Brain microvascular endothelial cell (primary cell): ENCODE results near the gene ADCY3.
"Not testable (repeated sequence)": the region's sequence is repeated elsewhere in the genome, so short reads cannot be mapped to it uniquely, and the experiment has no call there.

ENCODE experiments used
- DNase-seq: peaks from one replicate; pipeline ENCODE4 v3.0.0-alpha.2; 2020
- H3K27ac ChIP-seq: fragments of 250-450 bp; sonication (Bioruptor Pico); 2 replicates; pipeline ENCODE4 v1.5.1; 2020; ENCODE audit warnings: mild to moderate bottlenecking, moderate library complexity
- H3K27me3 ChIP-seq: fragments of 250-450 bp; sonication (Bioruptor Pico); replicated peaks from 2 replicates; pipeline ENCODE4 v1.5.1; 2020; ENCODE audit warnings: mild to moderate bottlenecking
- H3K36me3 ChIP-seq: fragments of 250-450 bp; sonication (Bioruptor Pico); replicated peaks from 2 replicates; pipeline ENCODE4 v1.5.1; 2020; ENCODE audit warnings: mild to moderate bottlenecking
- H3K4me3 ChIP-seq: 2 replicates; pipeline ENCODE4 v1.5.1; 2011; ENCODE audit warnings: low read depth, mild to moderate bottlenecking, control low read depth, low read length, moderate library complexity
- in situ Hi-C: cut with HindIII; loops from 2 replicates; pipeline ENCODE4 v1.10.0; 2017; ENCODE audit warnings: low sequenced_read_pairs, low pct_ligation_motif_present
- TF ChIP-seq, protein P1 (sequence below): IDR thresholded peaks from 2 replicates; pipeline ENCODE4 v1.5.1; 2011; ENCODE audit warnings: low read depth, mild to moderate bottlenecking, moderate library complexity, low read length, control low read depth, inconsistent platforms; ENCODE audit errors: missing control alignments

Gene ADCY3

DNA sequence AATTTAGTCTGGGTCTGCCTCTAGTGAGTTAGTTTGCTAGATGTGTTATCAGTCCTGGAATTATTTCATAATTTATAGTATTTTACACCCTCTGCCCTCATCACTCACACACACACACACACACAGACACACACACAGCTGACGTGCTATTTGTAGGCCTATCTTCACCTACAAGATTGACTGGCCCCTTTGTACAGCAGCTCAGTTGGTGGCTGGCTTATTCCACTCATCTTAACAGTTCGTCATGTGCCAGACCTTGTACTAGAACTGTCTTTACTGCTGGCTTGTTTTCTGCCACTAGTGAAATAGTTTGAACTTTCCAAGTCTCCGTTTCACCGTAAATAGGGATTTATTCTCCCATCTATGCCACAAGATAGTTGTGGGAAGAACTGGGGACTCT, 105.5 kb downstream of the ADCY3 start:
- Histone ChIP-seq H3K4me3 (no peak overlapping the region), H3K27me3 (no peaks in the 10 kb centered on the region), H3K27ac (no peak overlapping the region), H3K36me3 (peaks cover 4% of the 10 kb centered on the region)
- no peak for DNase-seq
- TF ChIP-seq, protein P1, sequence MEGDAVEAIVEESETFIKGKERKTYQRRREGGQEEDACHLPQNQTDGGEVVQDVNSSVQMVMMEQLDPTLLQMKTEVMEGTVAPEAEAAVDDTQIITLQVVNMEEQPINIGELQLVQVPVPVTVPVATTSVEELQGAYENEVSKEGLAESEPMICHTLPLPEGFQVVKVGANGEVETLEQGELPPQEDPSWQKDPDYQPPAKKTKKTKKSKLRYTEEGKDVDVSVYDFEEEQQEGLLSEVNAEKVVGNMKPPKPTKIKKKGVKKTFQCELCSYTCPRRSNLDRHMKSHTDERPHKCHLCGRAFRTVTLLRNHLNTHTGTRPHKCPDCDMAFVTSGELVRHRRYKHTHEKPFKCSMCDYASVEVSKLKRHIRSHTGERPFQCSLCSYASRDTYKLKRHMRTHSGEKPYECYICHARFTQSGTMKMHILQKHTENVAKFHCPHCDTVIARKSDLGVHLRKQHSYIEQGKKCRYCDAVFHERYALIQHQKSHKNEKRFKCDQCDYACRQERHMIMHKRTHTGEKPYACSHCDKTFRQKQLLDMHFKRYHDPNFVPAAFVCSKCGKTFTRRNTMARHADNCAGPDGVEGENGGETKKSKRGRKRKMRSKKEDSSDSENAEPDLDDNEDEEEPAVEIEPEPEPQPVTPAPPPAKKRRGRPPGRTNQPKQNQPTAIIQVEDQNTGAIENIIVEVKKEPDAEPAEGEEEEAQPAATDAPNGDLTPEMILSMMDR: no peak
- in situ Hi-C loops: no loop called here

DNA sequence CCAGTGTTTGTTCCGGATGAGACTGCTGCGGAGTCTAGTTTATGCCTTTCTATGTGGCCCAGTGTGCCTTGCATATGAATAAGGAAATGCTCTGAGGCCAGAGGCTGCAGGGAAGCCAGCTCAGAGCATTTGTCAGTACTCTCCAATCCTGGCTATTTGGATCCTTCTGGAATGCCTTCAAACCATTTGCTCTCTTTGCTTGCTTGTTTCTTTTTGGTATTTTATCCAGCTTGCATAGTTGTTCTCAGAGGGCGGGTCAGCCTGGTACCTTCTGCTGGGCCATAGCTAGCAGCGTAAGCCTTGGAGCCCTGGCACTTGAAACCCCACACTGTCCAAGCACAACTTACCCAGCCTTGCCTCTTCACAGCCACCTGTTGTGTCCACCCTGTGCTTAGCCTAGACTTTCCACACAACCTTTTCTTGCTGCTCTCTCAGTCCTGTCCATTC, 106.3 kb downstream of the ADCY3 start:
- TF ChIP-seq, protein P1: no peak
- in situ Hi-C loops: no loop called here
- no peak overlapping the region for H3K4me3 ChIP-seq

GRCh38 chr2:24809316-24810007, 110.6 kb downstream of the ADCY3 start:
- TF ChIP-seq, protein P1: no peak
- Histone ChIP-seq H3K27ac (peak overlapping the region; percentile 39), H3K36me3 (no peaks in the 10 kb centered on the region), H3K4me3 (no peak overlapping the region), H3K27me3 (no peaks in the 10 kb centered on the region)
- in situ Hi-C loops: no loop called here
- no peak for DNase-seq

More for the DNA sequence above, 106.3 kb downstream of the ADCY3 start:
- no peaks in the 10 kb centered on the region for H3K27me3 ChIP-seq
- H3K27ac ChIP-seq: no peak overlapping the region
- DNase-seq: no peak
- H3K36me3 ChIP-seq: no peaks in the 10 kb centered on the region

DNA sequence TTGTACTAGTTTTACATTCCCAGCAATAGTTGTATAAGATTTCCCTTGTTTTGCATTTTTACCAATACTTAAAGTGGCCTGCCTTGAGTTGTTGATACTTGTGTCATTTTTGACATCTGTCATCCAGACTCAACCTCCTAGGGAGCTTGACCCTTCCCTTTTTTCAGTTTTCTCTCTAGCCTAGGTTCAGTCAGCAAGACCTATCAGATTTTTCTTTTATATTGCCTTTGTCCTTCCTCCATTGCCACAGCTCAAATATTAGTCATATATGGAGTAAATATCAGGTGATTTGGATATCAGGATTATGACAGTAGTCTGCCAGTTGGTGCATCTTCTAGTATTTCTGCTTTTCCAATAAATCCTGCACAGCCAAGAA, 113.4 kb downstream of the ADCY3 start:
- H3K36me3 ChIP-seq: no peaks in the 10 kb centered on the region
- DNase-seq: no peak
- in situ Hi-C loops: no loop called here
- H3K4me3 ChIP-seq: no peak overlapping the region
- no peak overlapping the region for H3K27ac ChIP-seq
- TF ChIP-seq, protein P1: no peak
- H3K27me3 ChIP-seq: no peaks in the 10 kb centered on the region

DNA sequence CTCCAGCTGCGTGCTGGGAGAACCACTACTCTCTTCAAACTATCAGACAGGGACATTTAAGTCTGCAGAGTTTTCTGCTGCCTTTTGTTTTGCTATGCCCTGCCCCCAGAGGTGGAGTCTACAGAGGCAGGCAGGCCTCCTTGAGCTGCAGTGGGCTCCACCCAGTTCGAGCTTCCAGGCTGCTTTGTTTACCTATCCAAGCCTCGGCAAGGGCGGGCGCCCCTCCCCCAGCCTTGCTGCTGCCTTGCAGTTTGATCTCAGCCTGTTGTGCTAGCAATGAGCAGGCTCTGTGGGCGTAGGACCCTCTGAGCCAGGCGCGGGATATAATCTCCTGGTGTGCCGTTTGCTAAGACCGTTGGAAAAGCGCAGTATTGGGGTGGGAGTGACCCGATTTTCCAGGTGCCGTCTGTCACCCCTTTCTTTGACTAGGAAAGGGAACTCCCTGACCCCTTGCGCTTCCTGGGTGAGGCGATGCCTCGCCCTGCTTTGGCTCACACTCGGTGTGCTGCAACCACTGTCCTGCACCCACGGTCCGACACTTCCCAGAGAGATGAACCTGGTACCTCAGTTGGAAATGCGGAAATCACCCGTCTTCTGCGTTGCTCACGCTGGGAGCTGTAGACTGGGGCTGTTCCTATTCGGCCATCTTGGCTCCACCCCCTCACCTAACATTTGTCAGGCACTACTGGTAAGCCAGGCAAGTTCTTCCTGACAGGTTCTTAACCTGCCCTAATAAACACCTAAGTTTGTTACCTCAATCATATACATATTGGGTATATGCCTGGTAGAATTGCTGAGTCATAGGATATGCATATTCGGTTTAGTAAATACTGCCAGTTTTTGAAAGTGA, 114.0 kb downstream of the ADCY3 start:
- H3K27me3 ChIP-seq, H3K36me3 ChIP-seq, DNase-seq, H3K27ac ChIP-seq, in situ Hi-C loops, H3K4me3 ChIP-seq: not testable (repeated sequence)

GRCh38 chr2:24800487-24800886, 119.5 kb downstream of the ADCY3 start:
- DNase-seq, H3K4me3 ChIP-seq, in situ Hi-C loops, H3K36me3 ChIP-seq, H3K27me3 ChIP-seq, H3K27ac ChIP-seq: not testable (repeated sequence)
